A673 (cell line): ENCODE data around the gene SESN1. TPM values are rescaled to one million over a fixed set of nuclear protein-coding genes. Genes with fewer than 3 reads are reported as not detected.

Experiments
- BruUV-seq: library from RNA; stranded (reverse); fragments of 400-500 nt; replicated peaks from 2 replicates; lab custom pipeline; 2021; lab: Mats Ljungman, UMichigan
- CTCF ChIA-PET: fragments of 300-600 bp; sonication (Branson Sonifier 250); formaldehyde crosslinking; loops from one replicate; lab custom pipeline; 2022; ENCODE audit warnings: antibody characterized with exemption; lab: Charles Lee
- POLR2A ChIA-PET: fragments of 300-600 bp; sonication (Branson Sonifier 250); formaldehyde crosslinking; loops from one replicate; lab custom pipeline; 2022; ENCODE audit warnings: antibody characterized with exemption; ENCODE audit not compliant: low non-redundant PET; lab: Charles Lee
- DNase-seq: peaks from one replicate; pipeline ENCODE4 v3.0.0-alpha.2; 2015; ENCODE audit warnings: low spot score
- H3K27ac ChIP-seq: fragments of 200-600 bp; sonication (generic); 2 replicates; pipeline ENCODE4 v1.5.1; 2016; ENCODE audit warnings: mixed run types, low read depth, mild to moderate bottlenecking, mixed read lengths, antibody characterized with exemption, low read length; ENCODE audit not compliant: poor library complexity, severe bottlenecking
- H3K27me3 ChIP-seq: fragments of 200-600 bp; sonication (generic); replicated peaks from 2 replicates; pipeline ENCODE4 v1.6.1; 2017; ENCODE audit warnings: mixed run types, low read depth, mild to moderate bottlenecking, mixed read lengths, antibody characterized with exemption, low read length; ENCODE audit not compliant: insufficient read depth, poor library complexity
- H3K36me3 ChIP-seq: fragments of 200-600 bp; sonication (generic); 2 replicates; pipeline ENCODE4 v1.6.1; 2016; ENCODE audit warnings: mixed run types, mild to moderate bottlenecking, mixed read lengths, antibody characterized with exemption, low read length; ENCODE audit not compliant: insufficient read depth, poor library complexity, severe bottlenecking
- H3K4me1 ChIP-seq: fragments of 200-600 bp; sonication (generic); 2 replicates; pipeline ENCODE4 v1.6.1; 2017; ENCODE audit warnings: mixed run types, mild to moderate bottlenecking, mixed read lengths, antibody characterized with exemption, low read length; ENCODE audit not compliant: insufficient read depth, poor library complexity, severe bottlenecking
- H3K4me3 ChIP-seq: fragments of 200-600 bp; sonication (generic); 2 replicates; pipeline ENCODE4 v1.5.1; 2016; ENCODE audit warnings: low read depth, mixed run types, mild to moderate bottlenecking, mixed read lengths, low read length; ENCODE audit not compliant: poor library complexity, severe bottlenecking
- H3K9me3 ChIP-seq: fragments of 200-600 bp; sonication (generic); 2 replicates; pipeline ENCODE4 v1.6.1; 2016; ENCODE audit warnings: mixed run types, low read depth, mild to moderate bottlenecking, mixed read lengths, antibody characterized with exemption, low read length; ENCODE audit not compliant: poor library complexity, severe bottlenecking
- CTCF ChIP-seq: fragments of 300-800, 200-600 bp; sonication (generic); conservative IDR thresholded peaks from 2 replicates; pipeline ENCODE4 v1.5.1; 2017; ENCODE audit warnings: low read depth, mild to moderate bottlenecking, antibody characterized with exemption, low read length, moderate library complexity, mixed read lengths
- EZH2 ChIP-seq: fragments of 200-600 bp; sonication (generic); IDR thresholded peaks from 2 replicates; pipeline ENCODE4 v1.6.1; 2017; ENCODE audit warnings: borderline replicate concordance, low read depth, mild to moderate bottlenecking, mixed read lengths, antibody characterized with exemption, low read length; ENCODE audit not compliant: poor library complexity, severe bottlenecking
- intact Hi-C: fragments of 100-400 bp; cut with micrococcal nuclease; formaldehyde crosslinking; loops from one replicate; pipeline ENCODE4 v1.10.0; 2022; ENCODE audit not compliant: unreplicated experiment
- total RNA-seq: library from RNA; stranded (reverse); gene quantifications from 2 replicates; pipeline ENCODE4 v1.2.3, GENCODE V29; 2021

SESN1 gene
- total RNA-seq, 1 experiment from 2014 or later = 4.1 TPM

GRCh38 chr6:108953681-108954080 is 141.0 kb downstream of the SESN1 start:
- no peak for TF ChIP-seq CTCF
- no peak for TF ChIP-seq EZH2
- no peak for DNase-seq
- CTCF ChIA-PET = no interaction called here
- Histone ChIP-seq H3K9me3 (no peaks in the 10 kb centered on the region), H3K27ac (no peak overlapping the region), H3K4me3 (no peak overlapping the region), H3K27me3 (no peaks in the 10 kb centered on the region), H3K36me3 (no peaks in the 10 kb centered on the region), H3K4me1 (no peaks in the 10 kb centered on the region)
- no TSS peak for BruUV-seq
- intact Hi-C loops = no loop called here
- POLR2A ChIA-PET = no interaction called here

DNA sequence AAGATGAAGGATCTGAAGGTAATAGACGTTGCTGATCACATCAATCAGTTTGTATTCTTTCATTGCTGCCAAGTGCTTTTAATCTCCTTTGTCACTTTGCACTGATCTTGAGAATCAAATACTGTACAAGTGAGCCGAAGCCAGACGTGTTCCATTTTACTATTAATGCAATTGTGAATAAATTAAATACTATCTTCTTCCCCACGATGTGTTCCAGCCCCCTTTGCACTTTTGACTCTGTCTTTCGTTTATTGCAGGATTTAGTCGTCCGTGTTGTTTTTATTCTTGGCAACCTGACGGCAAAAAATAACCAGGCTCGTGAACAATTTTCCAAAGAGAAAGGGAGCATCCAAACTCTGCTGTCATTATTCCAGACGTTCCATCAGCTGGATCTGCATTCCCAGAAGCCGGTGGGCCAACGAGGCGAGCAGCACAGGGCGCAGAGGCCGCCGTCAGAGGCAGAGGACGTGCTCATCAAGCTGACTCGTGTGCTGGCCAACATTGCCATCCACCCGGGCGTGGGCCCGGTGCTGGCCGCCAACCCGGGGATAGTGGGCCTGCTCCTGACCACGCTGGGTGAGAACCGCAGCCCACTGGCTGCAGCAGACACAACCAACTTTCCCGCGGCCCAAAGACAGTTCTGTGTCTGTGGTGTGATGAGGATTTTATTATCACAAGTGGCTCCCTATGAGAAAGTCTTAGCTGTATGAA is 141.7 kb downstream of the SESN1 start:
- TF ChIP-seq CTCF = no peak
- no peak for TF ChIP-seq EZH2
- DNase-seq = no peak
- intact Hi-C loops = no loop called here
- no peaks in the 10 kb centered on the region for H3K4me1 ChIP-seq
- no peak overlapping the region for H3K27ac ChIP-seq
- H3K4me3 ChIP-seq = no peak overlapping the region
- no peaks in the 10 kb centered on the region for H3K9me3 ChIP-seq
- no peaks in the 10 kb centered on the region for H3K27me3 ChIP-seq
- ChIA-PET POLR2A (no interaction called here), CTCF (no interaction called here)
- no peaks in the 10 kb centered on the region for H3K36me3 ChIP-seq
- no TSS peak for BruUV-seq

DNA sequence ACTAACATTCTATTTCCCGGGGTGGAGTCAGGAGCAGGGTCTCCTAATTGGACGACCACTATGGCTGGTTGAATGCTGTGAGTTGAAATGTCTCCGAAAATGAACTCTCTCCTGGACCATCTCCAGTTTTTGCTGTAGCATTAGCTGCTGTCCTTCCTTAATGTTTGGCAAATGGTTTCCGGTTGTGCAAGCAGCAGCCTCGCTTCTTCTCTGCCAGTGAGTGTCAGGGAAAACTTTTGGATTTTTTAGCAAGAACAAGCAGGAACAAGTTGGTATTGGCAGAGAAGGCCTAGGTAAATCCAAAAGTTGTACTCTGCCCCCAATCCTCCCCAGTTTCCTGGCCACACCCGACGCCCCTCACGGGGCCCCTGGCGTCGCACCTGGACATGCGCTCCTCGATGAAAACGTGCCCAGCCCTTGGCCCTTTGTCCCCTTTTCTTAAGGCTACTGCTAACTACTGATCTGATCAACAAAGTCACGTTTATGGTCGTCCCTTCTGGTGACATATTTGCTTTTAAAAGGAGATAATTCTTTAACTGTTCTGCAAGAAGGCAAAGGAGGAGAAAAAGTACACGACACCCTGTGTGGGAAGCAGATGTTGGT is 143.2 kb downstream of the SESN1 start:
- no peak for TF ChIP-seq CTCF
- no peak for TF ChIP-seq EZH2
- intact Hi-C loops = no loop called here
- H3K36me3 ChIP-seq = no peaks in the 10 kb centered on the region
- DNase-seq = no peak
- no peak overlapping the region for H3K4me3 ChIP-seq
- CTCF ChIA-PET = no interaction called here
- H3K27ac ChIP-seq = no peak overlapping the region
- BruUV-seq = no TSS peak
- H3K9me3 ChIP-seq = no peaks in the 10 kb centered on the region
- POLR2A ChIA-PET = no interaction called here
- no peaks in the 10 kb centered on the region for H3K4me1 ChIP-seq
- no peaks in the 10 kb centered on the region for H3K27me3 ChIP-seq
